OCI-LY7 (cell line): ENCODE results near the gene USH1C. TPM values are rescaled to one million over a fixed set of nuclear protein-coding genes. Genes with fewer than 3 reads are reported as not detected.

Source experiments
- BruUV-seq: library from RNA; stranded (reverse); fragments of 400-500 nt; replicated peaks from 2 replicates; lab custom pipeline; 2021; lab: Mats Ljungman, UMichigan
- CTCF ChIA-PET: fragments of 300-600 bp; sonication (Branson Sonifier 250); formaldehyde crosslinking; loops from one replicate; lab custom pipeline; 2022; ENCODE audit warnings: antibody characterized with exemption; ENCODE audit not compliant: unreplicated experiment; lab: Charles Lee
- POLR2A ChIA-PET: fragments of 300-600 bp; sonication (Branson Sonifier 250); formaldehyde crosslinking; loops from one replicate; lab custom pipeline; 2022; ENCODE audit warnings: antibody characterized with exemption; lab: Charles Lee
- DNase-seq: peaks from one replicate; pipeline ENCODE4 v3.0.0-alpha.2; 2015; ENCODE audit warnings: low spot score
- H2AFZ ChIP-seq: fragments of 200-600 bp; sonication (generic), shearing (Covaris generic); 2 replicates; pipeline ENCODE4 v1.6.1; 2014; ENCODE audit warnings: mild to moderate bottlenecking, antibody characterized with exemption, low read length, moderate library complexity
- H3K27ac ChIP-seq: fragments of 200-600 bp; sonication (generic); 2 replicates; pipeline ENCODE4 v1.5.1; 2014; ENCODE audit warnings: mixed run types, low read depth, mild to moderate bottlenecking, moderate library complexity, low read length, inconsistent platforms; ENCODE audit not compliant: poor library complexity, severe bottlenecking
- H3K36me3 ChIP-seq: fragments of 200-600 bp; sonication (generic); 2 replicates; pipeline ENCODE4 v1.6.1; 2014; ENCODE audit warnings: mild to moderate bottlenecking, antibody characterized with exemption, low read length, moderate library complexity, mixed read lengths; ENCODE audit not compliant: insufficient read depth
- H3K4me1 ChIP-seq: fragments of 200-600 bp; sonication (generic); 2 replicates; pipeline ENCODE4 v1.5.1; 2014; ENCODE audit warnings: mild to moderate bottlenecking, low read length; ENCODE audit not compliant: insufficient read depth, poor library complexity, severe bottlenecking
- H3K4me2 ChIP-seq: fragments of 200-600 bp; sonication (generic); 2 replicates; pipeline ENCODE4 v1.6.1; 2014; ENCODE audit warnings: mild to moderate bottlenecking, low read length
- H3K4me3 ChIP-seq: fragments of 200-600 bp; sonication (generic); 2 replicates; pipeline ENCODE4 v1.5.1; 2014; ENCODE audit warnings: mild to moderate bottlenecking, low read depth, low read length; ENCODE audit not compliant: poor library complexity, severe bottlenecking
- H3K79me2 ChIP-seq: fragments of 200-600 bp; sonication (generic); 2 replicates; pipeline ENCODE4 v1.6.1; 2016; ENCODE audit warnings: low read depth, mild to moderate bottlenecking, low read length, moderate library complexity, mixed read lengths; ENCODE audit not compliant: insufficient read depth
- H3K9me2 ChIP-seq: fragments of 200-600 bp; sonication (generic); 2 replicates; pipeline ENCODE4 v1.6.1; 2016; ENCODE audit warnings: mild to moderate bottlenecking, low read length, mixed read lengths; ENCODE audit not compliant: insufficient read depth
- H3K9me3 ChIP-seq: fragments of 200-600 bp; sonication (generic); 2 replicates; pipeline ENCODE4 v1.6.1; 2014; ENCODE audit warnings: mild to moderate bottlenecking, mixed run types, low read length, mixed read lengths
- H4K20me1 ChIP-seq: fragments of 200-600 bp; sonication (generic); 2 replicates; pipeline ENCODE4 v1.6.1; 2014; ENCODE audit warnings: mild to moderate bottlenecking, antibody characterized with exemption, low read length, moderate library complexity, mixed read lengths; ENCODE audit not compliant: insufficient read depth
- EZH2phosphoT487 ChIP-seq: fragments of 200-600 bp; sonication (generic); IDR thresholded peaks from 2 replicates; pipeline ENCODE4 v1.6.1; 2018; ENCODE audit warnings: low read depth, borderline replicate concordance, mild to moderate bottlenecking, mixed run types, antibody characterized with exemption, low read length, moderate library complexity, mixed read lengths
- intact Hi-C: fragments of 100-400 bp; cut with micrococcal nuclease; formaldehyde crosslinking; loops from one replicate; pipeline ENCODE4 v1.10.0; 2022; ENCODE audit not compliant: unreplicated experiment
- total RNA-seq, 2 experiments: library from RNA; depleted of rRNA in 1 of 2; stranded (reverse); fragments of >200 nt in 1 of 2; shearing (Covaris generic) in 1 of 2; gene quantifications; 2 replicates each; pipeline ENCODE4 v1.2.3, GENCODE V29; 2014 to 2022
- TF ChIP-seq, protein P1 (sequence below): fragments of 200-600 bp; sonication (generic); conservative IDR thresholded peaks from 2 replicates; pipeline ENCODE4 v1.5.1; 2014; ENCODE audit warnings: mild to moderate bottlenecking, antibody characterized with exemption, low read length, moderate library complexity, mixed read lengths

The USH1C gene
- total RNA-seq, 2 experiments from 2014 or later: not detected

DNA sequence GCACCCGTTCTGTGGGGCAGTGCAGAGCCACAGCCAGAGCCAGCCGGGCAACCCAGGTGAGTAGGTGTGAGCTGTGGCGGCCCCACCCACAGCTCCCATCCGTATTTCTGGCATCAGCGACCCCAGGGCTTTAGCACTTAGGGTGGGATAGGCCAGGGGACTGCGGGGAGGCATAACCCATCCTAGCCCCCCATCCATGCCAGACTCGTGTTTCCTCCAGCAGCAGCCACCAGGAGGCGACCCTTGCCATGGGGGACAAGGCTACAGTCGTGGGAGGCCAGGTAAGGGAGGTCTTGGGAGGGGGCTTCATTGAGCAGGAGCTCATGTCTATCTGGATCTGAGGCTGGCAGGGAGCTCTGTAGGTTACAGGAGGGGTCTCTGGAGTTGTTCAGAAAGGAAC is 3.7 kb upstream of the USH1C start:
- Histone ChIP-seq H3K27ac (no peak overlapping the region), H4K20me1 (no peaks in the 10 kb centered on the region), H2AFZ (no peak overlapping the region), H3K79me2 (no peaks in the 10 kb centered on the region), H3K4me3 (no peak overlapping the region), H3K36me3 (no peaks in the 10 kb centered on the region), H3K4me2 (no peak overlapping the region), H3K9me2 (no peaks in the 10 kb centered on the region), H3K9me3 (no peaks in the 10 kb centered on the region), H3K4me1 (no peaks in the 10 kb centered on the region)
- no peak for DNase-seq
- POLR2A ChIA-PET: no interaction called here
- intact Hi-C loops: no loop called here
- TF ChIP-seq, protein P1, sequence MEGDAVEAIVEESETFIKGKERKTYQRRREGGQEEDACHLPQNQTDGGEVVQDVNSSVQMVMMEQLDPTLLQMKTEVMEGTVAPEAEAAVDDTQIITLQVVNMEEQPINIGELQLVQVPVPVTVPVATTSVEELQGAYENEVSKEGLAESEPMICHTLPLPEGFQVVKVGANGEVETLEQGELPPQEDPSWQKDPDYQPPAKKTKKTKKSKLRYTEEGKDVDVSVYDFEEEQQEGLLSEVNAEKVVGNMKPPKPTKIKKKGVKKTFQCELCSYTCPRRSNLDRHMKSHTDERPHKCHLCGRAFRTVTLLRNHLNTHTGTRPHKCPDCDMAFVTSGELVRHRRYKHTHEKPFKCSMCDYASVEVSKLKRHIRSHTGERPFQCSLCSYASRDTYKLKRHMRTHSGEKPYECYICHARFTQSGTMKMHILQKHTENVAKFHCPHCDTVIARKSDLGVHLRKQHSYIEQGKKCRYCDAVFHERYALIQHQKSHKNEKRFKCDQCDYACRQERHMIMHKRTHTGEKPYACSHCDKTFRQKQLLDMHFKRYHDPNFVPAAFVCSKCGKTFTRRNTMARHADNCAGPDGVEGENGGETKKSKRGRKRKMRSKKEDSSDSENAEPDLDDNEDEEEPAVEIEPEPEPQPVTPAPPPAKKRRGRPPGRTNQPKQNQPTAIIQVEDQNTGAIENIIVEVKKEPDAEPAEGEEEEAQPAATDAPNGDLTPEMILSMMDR: no peak
- no peak for TF ChIP-seq EZH2phosphoT487
- BruUV-seq: no TSS peak
- CTCF ChIA-PET: no interaction called here

DNA sequence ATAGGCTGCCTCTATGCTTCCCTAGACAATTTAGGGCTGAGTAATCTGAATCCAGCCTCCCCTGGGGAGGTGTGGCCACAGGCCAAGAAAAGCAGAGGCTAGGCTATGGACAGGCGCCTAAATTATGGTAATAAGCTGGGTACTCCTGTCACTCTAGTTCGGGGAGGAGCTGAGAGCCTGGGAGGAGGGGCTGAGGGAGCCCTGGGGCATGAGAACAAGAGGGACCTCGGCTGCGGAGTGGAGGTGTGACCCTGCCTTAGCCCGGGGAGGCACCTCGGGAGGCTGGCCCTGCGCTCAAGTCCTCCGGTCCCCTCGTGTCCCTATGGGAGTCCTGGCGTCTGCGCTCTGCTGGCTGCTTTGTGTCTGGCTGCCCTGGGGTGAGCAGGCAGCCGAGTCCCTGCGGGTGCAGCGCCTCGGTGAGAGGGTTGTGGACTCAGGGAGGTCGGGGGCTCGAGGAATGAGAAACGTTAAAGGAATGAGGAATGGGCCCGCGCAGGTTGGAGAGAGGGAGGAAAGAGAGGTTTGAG is 2.9 kb upstream of the USH1C start, which contains the start of gene OTOG:
OTOG (plus strand) TSS at position 209 of the 527 bp plus-strand sequence; CDS start at position 323, 114 bp downstream.
- Histone ChIP-seq H3K4me2 (no peak within 1 kb of the TSS), H3K4me3 (no peak within 1 kb of the TSS), H3K79me2 (no peaks in the 10 kb centered on the region), H3K9me2 (no peaks in the 10 kb centered on the region), H3K4me1 (no peaks in the 10 kb centered on the region), H3K36me3 (no peaks in the 10 kb centered on the region), H4K20me1 (no peaks in the 10 kb centered on the region), H2AFZ (no peak within 1 kb of the TSS), H3K27ac (no peak within 1 kb of the TSS), H3K9me3 (no peaks in the 10 kb centered on the region)
- TF ChIP-seq, protein P1: no peak
- no peak for TF ChIP-seq EZH2phosphoT487
- DNase-seq: no peak
- BruUV-seq: no TSS peak
- ChIA-PET POLR2A (interaction anchor here (0.6 kb wide), 1 partner anchor 153 kb away, joined by 3 read pairs; no protein-coding TSS in a partner anchor), CTCF (interaction anchor here (0.6 kb wide), 1 partner anchor 25 kb away, joined by 4 read pairs; no protein-coding TSS in a partner anchor)
- intact Hi-C loops: no loop called here

DNA sequence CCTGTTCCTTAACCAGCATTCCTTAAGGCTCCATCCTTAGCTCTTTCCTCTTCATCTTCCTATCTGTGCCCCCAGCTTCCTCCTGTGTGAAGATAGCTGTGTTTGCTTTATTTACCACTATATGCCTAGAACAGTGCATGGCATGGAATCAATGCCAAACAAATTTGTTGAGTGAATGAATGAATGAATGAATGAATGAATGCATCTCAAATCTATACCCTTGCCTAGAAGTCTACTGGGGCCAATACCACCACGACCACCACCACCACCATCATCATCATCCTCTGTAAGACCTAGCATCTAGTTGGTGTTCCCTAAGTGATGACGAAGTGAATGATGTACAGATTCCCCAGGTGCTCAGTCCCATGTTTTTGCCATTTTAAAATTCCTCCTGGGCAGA is 2.0 kb upstream of the USH1C start:
- POLR2A ChIA-PET: no interaction called here
- CTCF ChIA-PET: no interaction called here

More for the DNA sequence above, 2.0 kb upstream of the USH1C start:
- no peak overlapping the region for H3K4me3 ChIP-seq
- H3K4me2 ChIP-seq: no peak overlapping the region
- no peak overlapping the region for H3K27ac ChIP-seq
- no peaks in the 10 kb centered on the region for H3K9me3 ChIP-seq
- no peaks in the 10 kb centered on the region for H3K9me2 ChIP-seq
- no peaks in the 10 kb centered on the region for H3K79me2 ChIP-seq
- H2AFZ ChIP-seq: no peak overlapping the region
- no TSS peak for BruUV-seq
- no peaks in the 10 kb centered on the region for H3K4me1 ChIP-seq
- H4K20me1 ChIP-seq: no peaks in the 10 kb centered on the region
- no peak for DNase-seq
- TF ChIP-seq EZH2phosphoT487: no peak
- TF ChIP-seq, protein P1: no peak
- no peaks in the 10 kb centered on the region for H3K36me3 ChIP-seq
- intact Hi-C loops: no loop called here
